ENCODE data around the gene RSPH10B2. TPM values are rescaled to one million over a fixed set of nuclear protein-coding genes. Genes with fewer than 3 reads are reported as not detected.
"Not testable (repeated sequence)": the region's sequence is repeated elsewhere in the genome, so short reads cannot be mapped to it uniquely, and the experiment has no call there.

Gene RSPH10B2
- total RNA-seq, 1 experiment from 2014 or later, result 0.37 TPM

DNA sequence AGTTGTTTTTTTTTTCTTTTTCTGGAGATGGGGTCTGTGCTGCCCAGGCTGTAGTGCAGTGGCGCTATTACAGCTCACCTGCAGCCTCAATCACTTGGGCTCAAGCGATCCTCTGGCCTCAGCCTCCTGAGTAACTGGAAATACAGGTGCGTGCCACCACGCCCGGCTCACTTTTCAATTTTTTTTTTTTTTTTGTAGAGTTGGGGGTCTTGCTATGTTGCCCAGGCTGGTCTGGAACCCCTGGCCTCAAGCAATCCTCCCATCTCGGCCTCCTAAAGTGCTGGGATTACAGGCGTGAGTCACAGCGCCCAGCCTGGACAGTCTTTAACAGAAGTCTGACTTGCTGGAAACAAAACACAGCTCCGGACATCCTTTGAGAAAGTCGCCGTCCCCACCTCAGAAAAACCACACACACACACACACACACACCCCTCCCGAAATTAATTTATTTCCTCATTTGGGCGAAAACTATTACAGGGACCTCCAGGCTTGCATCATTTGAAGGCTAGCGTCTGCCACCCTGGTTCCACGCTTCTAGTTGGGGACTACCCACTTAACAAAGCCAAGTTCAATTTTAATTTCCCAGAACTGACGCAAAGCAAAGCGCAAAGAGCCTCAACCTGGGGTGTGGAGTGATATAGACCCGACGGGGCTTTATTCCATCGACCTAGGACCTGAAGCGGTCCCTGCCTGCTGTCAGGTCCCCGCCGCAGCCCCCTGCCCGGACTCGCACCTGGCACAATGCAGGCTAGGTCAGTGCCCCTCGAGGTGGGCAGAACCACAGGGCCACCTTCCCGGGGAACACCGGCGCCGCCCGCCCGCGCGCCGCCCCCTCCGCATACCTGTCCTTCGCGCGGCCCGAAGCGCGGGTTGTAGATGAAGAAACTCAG lies 71.6 kb downstream of the RSPH10B2 start:
- H3K27ac ChIP-seq (ENCODE audit: low read depth, low read length); DNase-seq (ENCODE audit: low read depth, low spot score): not testable (repeated sequence)

DNA sequence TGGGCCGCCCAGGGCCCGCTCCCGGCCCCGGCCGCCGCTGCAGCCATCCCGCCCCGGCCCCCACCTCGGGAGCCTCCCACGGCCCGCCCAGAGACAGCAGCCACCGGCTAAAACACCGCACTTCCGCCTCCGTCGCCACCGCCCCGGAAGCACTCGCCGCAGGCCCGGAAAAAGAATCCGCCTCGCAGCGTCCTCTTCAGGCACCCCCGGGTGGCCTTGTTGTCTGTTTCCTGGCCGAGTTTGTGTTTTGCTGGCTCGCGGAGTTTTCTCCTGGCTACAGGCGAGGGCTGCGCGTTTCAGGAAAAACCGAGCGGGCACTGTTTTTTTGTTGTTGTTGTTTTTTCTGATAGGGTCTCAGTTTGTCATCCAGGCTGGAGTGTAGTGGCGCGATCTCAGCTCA lies 72.2 kb downstream of the RSPH10B2 start, which contains the start of gene CCZ1B:
Gene CCZ1B, minus strand, starts transcription at position 125 of the 400 bp plus-strand sequence. Its CDS starts 78 bp downstream, at position 47.
- TF ChIP-seq ELF1 (IDR thresholded peaks at IDR 0.05; ENCODE audit: borderline replicate concordance, low read depth), result peak; percentile 63
- peak; percentile 23 for TF ChIP-seq YY1 (IDR thresholded peaks at IDR 0.05; ENCODE audit: extremely low read depth, insufficient replicate concordance, low read depth, low read length)
- TF ChIP-seq, protein P1, sequence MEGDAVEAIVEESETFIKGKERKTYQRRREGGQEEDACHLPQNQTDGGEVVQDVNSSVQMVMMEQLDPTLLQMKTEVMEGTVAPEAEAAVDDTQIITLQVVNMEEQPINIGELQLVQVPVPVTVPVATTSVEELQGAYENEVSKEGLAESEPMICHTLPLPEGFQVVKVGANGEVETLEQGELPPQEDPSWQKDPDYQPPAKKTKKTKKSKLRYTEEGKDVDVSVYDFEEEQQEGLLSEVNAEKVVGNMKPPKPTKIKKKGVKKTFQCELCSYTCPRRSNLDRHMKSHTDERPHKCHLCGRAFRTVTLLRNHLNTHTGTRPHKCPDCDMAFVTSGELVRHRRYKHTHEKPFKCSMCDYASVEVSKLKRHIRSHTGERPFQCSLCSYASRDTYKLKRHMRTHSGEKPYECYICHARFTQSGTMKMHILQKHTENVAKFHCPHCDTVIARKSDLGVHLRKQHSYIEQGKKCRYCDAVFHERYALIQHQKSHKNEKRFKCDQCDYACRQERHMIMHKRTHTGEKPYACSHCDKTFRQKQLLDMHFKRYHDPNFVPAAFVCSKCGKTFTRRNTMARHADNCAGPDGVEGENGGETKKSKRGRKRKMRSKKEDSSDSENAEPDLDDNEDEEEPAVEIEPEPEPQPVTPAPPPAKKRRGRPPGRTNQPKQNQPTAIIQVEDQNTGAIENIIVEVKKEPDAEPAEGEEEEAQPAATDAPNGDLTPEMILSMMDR (IDR thresholded peaks at IDR 0.05 in 2 of 3, conservative IDR thresholded peaks at IDR 0.05 in 1 of 3; ENCODE audit: borderline replicate concordance in 1 of 3, insufficient read depth in 1 of 3, low read depth in 2 of 3, low read length in 2 of 3), result 0 out of 6 replicates have a peak, but pooled peaks of 1 of the 3 experiments have one; percentile 19
- peak; percentile 44; the same call in 1 of the 2 replicates for TF ChIP-seq EGR1 (IDR thresholded peaks at IDR 0.05; ENCODE audit: low read depth)
- TF ChIP-seq POLR2AphosphoS5 (IDR thresholded peaks at IDR 0.05; ENCODE audit: low read depth, low read length), result peak; percentile 62
- TF ChIP-seq CBX3 (IDR thresholded peaks at IDR 0.05; ENCODE audit: low read depth), result peak; percentile 47; the same call in 1 of the 2 replicates
- TF ChIP-seq, protein P2, sequence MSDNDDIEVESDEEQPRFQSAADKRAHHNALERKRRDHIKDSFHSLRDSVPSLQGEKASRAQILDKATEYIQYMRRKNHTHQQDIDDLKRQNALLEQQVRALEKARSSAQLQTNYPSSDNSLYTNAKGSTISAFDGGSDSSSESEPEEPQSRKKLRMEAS (IDR thresholded peaks at IDR 0.05), result peak; percentile 44; the same call in 1 of the 2 replicates
- RAD21 ChIA-PET (ENCODE audit: low non-redundant PET in 1 of 2, low total read pairs in 2 of 2, uncharacterized antibody in 2 of 2, unreplicated experiment in 2 of 2); BruUV-seq (replicated peaks); intact Hi-C loops (cut with micrococcal nuclease); POLR2A ChIA-PET; CTCF ChIA-PET; H2AFZ ChIP-seq (ENCODE audit: low read depth, low read length, poor library complexity, severe bottlenecking); H3K4me1 ChIP-seq (ENCODE audit: control insufficient read depth in 1 of 2, insufficient read depth in 2 of 2, low read length in 2 of 2); H3K9me3 ChIP-seq (ENCODE audit: control insufficient read depth in 1 of 2, insufficient read depth in 1 of 2, low read depth in 1 of 2, low read length in 2 of 2); H3K27me3 ChIP-seq (ENCODE audit: insufficient read depth, low read length); H3K79me2 ChIP-seq (ENCODE audit: insufficient read depth, low read length); H4K20me1 ChIP-seq (ENCODE audit: insufficient read depth); H3K36me3 ChIP-seq (ENCODE audit: control insufficient read depth in 1 of 2, insufficient read depth in 2 of 2, low read length in 2 of 2); H3K9me2 ChIP-seq (ENCODE audit: insufficient read depth): not testable (repeated sequence)
- DNase-seq (ENCODE audit: low read depth, low spot score), result peak; percentile 24
- Histone ChIP-seq H3K4me3 (replicated peaks in 1 of 2; ENCODE audit: low read depth in 1 of 2, low read length in 2 of 2) (peak within 1 kb of the TSS; percentile 53 to 58), H3K27ac (ENCODE audit: low read depth, low read length) (peak within 1 kb of the TSS; percentile 59), H3K4me2 (ENCODE audit: low read length) (peak within 1 kb of the TSS; percentile 65), H3K9ac (ENCODE audit: low read length) (peak within 1 kb of the TSS; percentile 47)
- peak; percentile 89 for ATAC-seq

More for the DNA sequence above, 71.6 kb downstream of the RSPH10B2 start:
- peak; percentile 65 for ATAC-seq
- H3K79me2 ChIP-seq (ENCODE audit: insufficient read depth, low read length); CTCF ChIA-PET; H2AFZ ChIP-seq (ENCODE audit: low read depth, low read length, poor library complexity, severe bottlenecking); H3K9me2 ChIP-seq (ENCODE audit: insufficient read depth); RAD21 ChIA-PET (ENCODE audit: low non-redundant PET in 1 of 2, low total read pairs in 2 of 2, uncharacterized antibody in 2 of 2, unreplicated experiment in 2 of 2); intact Hi-C loops (cut with micrococcal nuclease); H3K4me1 ChIP-seq (ENCODE audit: control insufficient read depth in 1 of 2, insufficient read depth in 2 of 2, low read length in 2 of 2); H3K9me3 ChIP-seq (ENCODE audit: control insufficient read depth in 1 of 2, insufficient read depth in 1 of 2, low read depth in 1 of 2, low read length in 2 of 2); BruUV-seq (replicated peaks); H3K36me3 ChIP-seq (ENCODE audit: control insufficient read depth in 1 of 2, insufficient read depth in 2 of 2, low read length in 2 of 2); H3K27me3 ChIP-seq (ENCODE audit: insufficient read depth, low read length); POLR2A ChIA-PET; H4K20me1 ChIP-seq (ENCODE audit: insufficient read depth): not testable (repeated sequence)
- Histone ChIP-seq H3K4me2 (ENCODE audit: low read length) (peak overlapping the region; percentile 65), H3K4me3 (replicated peaks in 1 of 2; ENCODE audit: low read depth in 1 of 2, low read length in 2 of 2) (peak overlapping the region; percentile 34 to 58), H3K9ac (ENCODE audit: low read length) (peak overlapping the region; percentile 47; the same call in 1 of the 2 replicates)

Measured in HCT116 (cell line).